ENCODE measurements around the gene MAMDC2.

- TF ChIP-seq POLR2A (IDR thresholded peaks at IDR 0.05; ENCODE audit: borderline replicate concordance, extremely low read depth, insufficient read depth, insufficient read length) (no peak), CTCF (IDR thresholded peaks at IDR 0.05 in 2 of 3, conservative IDR thresholded peaks at IDR 0.05 in 1 of 3; ENCODE audit: borderline replicate concordance in 1 of 3, insufficient read depth in 1 of 3, low read depth in 2 of 3, low read length in 2 of 3) (no peak), EZH2 (IDR thresholded peaks at IDR 0.05) (no peak), SRF (IDR thresholded peaks at IDR 0.05; ENCODE audit: low read depth) (no peak), EZH2phosphoT487 (IDR thresholded peaks at IDR 0.05; ENCODE audit: borderline replicate concordance) (no peak), ZFX (IDR thresholded peaks at IDR 0.05) (no peak), MAX (IDR thresholded peaks at IDR 0.05) (no peak), POLR2AphosphoS5 (IDR thresholded peaks at IDR 0.05; ENCODE audit: low read depth, low read length) (no peak), ZNF274 (IDR thresholded peaks at IDR 0.05; ENCODE audit: low read depth, low read length) (no peak), SIN3A (IDR thresholded peaks at IDR 0.05; ENCODE audit: low read depth) (no peak), REST (IDR thresholded peaks at IDR 0.05; ENCODE audit: low read depth) (no peak), ZBTB33 (IDR thresholded peaks at IDR 0.05; ENCODE audit: extremely low read depth, insufficient replicate concordance, low read length) (no peak), EGR1 (IDR thresholded peaks at IDR 0.05; ENCODE audit: low read depth) (no peak)
Observed at GRCh38 chr9:70106571-70106970, 62.9 kb downstream of the MAMDC2 start.

All from HCT116 (cell line).